GM12878 (cell line): Measurements from ENCODE around the gene SMIM20.

Source experiments
- HDAC2 ChIP-seq: fragments of 200-600 bp; sonication (generic); IDR thresholded peaks from 2 replicates; pipeline ENCODE4 v1.6.1; 2017
- SREBF2 ChIP-seq: IDR thresholded peaks from 2 replicates; pipeline ENCODE4 v1.6.1; 2012; ENCODE audit warnings: mild to moderate bottlenecking, low read length
- TAF1 ChIP-seq: IDR thresholded peaks from 2 replicates; pipeline ENCODE4 v1.6.1; 2011; ENCODE audit warnings: mild to moderate bottlenecking, low read depth, low read length, borderline replicate concordance
- TF ChIP-seq, protein P1 (sequence below), 3 experiments: IDR thresholded peaks in 2 of 3; conservative IDR thresholded peaks in 1 of 3; 2 replicates each; pipeline ENCODE4 v1.5.1; 2011; ENCODE audit warnings: low read depth in 3 of 3, low read length in 3 of 3, mild to moderate bottlenecking in 3 of 3, control low read depth in 2 of 3, moderate library complexity in 2 of 3, inconsistent platforms in 1 of 3, mixed read lengths in 1 of 3; ENCODE audit not compliant: control insufficient read depth in 2 of 3, insufficient read depth in 1 of 3; ENCODE audit errors: extremely low read depth in 1 of 3
- TF ChIP-seq, protein P2 (sequence below): IDR thresholded peaks from 2 replicates; pipeline ENCODE4 v1.6.1; 2012; ENCODE audit warnings: mild to moderate bottlenecking, low read depth, low read length

GRCh38 chr4:25889589-25890503 lies 24.2 kb upstream of the SMIM20 start:
- TF ChIP-seq SREBF2 (no peak), TAF1 (no peak), HDAC2 (no peak)
- TF ChIP-seq, protein P1, sequence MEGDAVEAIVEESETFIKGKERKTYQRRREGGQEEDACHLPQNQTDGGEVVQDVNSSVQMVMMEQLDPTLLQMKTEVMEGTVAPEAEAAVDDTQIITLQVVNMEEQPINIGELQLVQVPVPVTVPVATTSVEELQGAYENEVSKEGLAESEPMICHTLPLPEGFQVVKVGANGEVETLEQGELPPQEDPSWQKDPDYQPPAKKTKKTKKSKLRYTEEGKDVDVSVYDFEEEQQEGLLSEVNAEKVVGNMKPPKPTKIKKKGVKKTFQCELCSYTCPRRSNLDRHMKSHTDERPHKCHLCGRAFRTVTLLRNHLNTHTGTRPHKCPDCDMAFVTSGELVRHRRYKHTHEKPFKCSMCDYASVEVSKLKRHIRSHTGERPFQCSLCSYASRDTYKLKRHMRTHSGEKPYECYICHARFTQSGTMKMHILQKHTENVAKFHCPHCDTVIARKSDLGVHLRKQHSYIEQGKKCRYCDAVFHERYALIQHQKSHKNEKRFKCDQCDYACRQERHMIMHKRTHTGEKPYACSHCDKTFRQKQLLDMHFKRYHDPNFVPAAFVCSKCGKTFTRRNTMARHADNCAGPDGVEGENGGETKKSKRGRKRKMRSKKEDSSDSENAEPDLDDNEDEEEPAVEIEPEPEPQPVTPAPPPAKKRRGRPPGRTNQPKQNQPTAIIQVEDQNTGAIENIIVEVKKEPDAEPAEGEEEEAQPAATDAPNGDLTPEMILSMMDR (IDR thresholded peaks at IDR 0.05 in 2 of 3, conservative IDR thresholded peaks at IDR 0.05 in 1 of 3; ENCODE audit: control insufficient read depth in 2 of 3, extremely low read depth in 1 of 3, insufficient read depth in 1 of 3, low read depth in 3 of 3, low read length in 3 of 3), result no peak
- TF ChIP-seq, protein P2, sequence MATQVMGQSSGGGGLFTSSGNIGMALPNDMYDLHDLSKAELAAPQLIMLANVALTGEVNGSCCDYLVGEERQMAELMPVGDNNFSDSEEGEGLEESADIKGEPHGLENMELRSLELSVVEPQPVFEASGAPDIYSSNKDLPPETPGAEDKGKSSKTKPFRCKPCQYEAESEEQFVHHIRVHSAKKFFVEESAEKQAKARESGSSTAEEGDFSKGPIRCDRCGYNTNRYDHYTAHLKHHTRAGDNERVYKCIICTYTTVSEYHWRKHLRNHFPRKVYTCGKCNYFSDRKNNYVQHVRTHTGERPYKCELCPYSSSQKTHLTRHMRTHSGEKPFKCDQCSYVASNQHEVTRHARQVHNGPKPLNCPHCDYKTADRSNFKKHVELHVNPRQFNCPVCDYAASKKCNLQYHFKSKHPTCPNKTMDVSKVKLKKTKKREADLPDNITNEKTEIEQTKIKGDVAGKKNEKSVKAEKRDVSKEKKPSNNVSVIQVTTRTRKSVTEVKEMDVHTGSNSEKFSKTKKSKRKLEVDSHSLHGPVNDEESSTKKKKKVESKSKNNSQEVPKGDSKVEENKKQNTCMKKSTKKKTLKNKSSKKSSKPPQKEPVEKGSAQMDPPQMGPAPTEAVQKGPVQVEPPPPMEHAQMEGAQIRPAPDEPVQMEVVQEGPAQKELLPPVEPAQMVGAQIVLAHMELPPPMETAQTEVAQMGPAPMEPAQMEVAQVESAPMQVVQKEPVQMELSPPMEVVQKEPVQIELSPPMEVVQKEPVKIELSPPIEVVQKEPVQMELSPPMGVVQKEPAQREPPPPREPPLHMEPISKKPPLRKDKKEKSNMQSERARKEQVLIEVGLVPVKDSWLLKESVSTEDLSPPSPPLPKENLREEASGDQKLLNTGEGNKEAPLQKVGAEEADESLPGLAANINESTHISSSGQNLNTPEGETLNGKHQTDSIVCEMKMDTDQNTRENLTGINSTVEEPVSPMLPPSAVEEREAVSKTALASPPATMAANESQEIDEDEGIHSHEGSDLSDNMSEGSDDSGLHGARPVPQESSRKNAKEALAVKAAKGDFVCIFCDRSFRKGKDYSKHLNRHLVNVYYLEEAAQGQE, result no peak
